Measurements from ENCODE around the gene NDUFAF7. TPM values are rescaled to one million over a fixed set of nuclear protein-coding genes. Genes with fewer than 3 reads are reported as not detected.
"Not testable (repeated sequence)": the region's sequence is repeated elsewhere in the genome, so short reads cannot be mapped to it uniquely, and the experiment has no call there.

Gene NDUFAF7
- total RNA-seq, 1 experiment from 2014 or later, result 103 TPM

DNA sequence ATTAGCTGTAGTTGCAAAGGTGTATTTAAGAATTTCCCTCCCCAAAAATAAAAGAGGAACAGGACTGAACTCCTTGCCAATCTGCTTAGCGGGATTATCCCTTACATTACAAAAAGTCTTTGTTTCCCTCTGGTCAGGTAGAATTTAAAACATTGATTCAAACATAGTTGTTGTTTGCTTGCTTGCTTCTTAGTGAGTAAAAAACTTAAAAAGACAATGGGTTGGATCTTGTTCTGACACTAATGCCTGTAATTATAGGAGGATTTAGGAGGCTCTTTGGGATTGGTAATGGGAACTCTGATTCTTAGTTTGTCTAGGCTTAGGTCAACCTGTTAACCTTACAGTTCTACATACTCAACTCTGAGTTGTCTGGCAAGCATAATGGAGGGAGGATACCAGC, 38.9 kb upstream of the NDUFAF7 start:
- Histone ChIP-seq H4K8ac (replicated peaks; ENCODE audit: insufficient read length, low read depth, low read length) (no peak overlapping the region), H3K4ac (ENCODE audit: low read depth, low read length) (no peak overlapping the region), H3K79me2 (ENCODE audit: insufficient read depth, low read length) (peaks cover 2% of the 10 kb centered on the region; the same call in 1 of the 2 replicates), H3K27me3 (ENCODE audit: insufficient read depth, low read length) (no peaks in the 10 kb centered on the region), H3K4me2 (ENCODE audit: insufficient read depth, insufficient read length, low read length) (no peak overlapping the region), H2BK20ac (ENCODE audit: low read depth, low read length, poor library complexity, severe bottlenecking) (no peak overlapping the region), H3K56ac (ENCODE audit: insufficient read length, low read depth, low read length) (no peak overlapping the region), H2AK5ac (ENCODE audit: insufficient read length, low read length) (no peak overlapping the region), H2BK12ac (ENCODE audit: insufficient read length, low read depth, low read length) (no peak overlapping the region), H2BK5ac (ENCODE audit: insufficient read length, low read length) (no peak overlapping the region), H3K23ac (ENCODE audit: insufficient read length, low read depth, low read length) (no peak overlapping the region), H3K23me2 (ENCODE audit: insufficient read length, low read depth, low read length, poor library complexity, severe bottlenecking) (no peaks in the 10 kb centered on the region), H3T11ph (ENCODE audit: low read length) (no peak overlapping the region), H4K20me1 (ENCODE audit: control insufficient read depth, insufficient read depth, insufficient read length) (no peaks in the 10 kb centered on the region), H3K9ac (ENCODE audit: extremely low read depth, insufficient read length, low read length) (no peak overlapping the region), H3K18ac (ENCODE audit: insufficient read length, low read depth, low read length) (no peak overlapping the region), H2AFZ (ENCODE audit: low read length) (no peak overlapping the region), H3K9me3 (ENCODE audit: control insufficient read depth, low read depth, low read length) (no peaks in the 10 kb centered on the region), H3K79me1 (ENCODE audit: insufficient read depth, low read depth, low read length, poor library complexity, severe bottlenecking) (no peaks in the 10 kb centered on the region), H3K14ac (ENCODE audit: insufficient read depth, low read length) (no peak overlapping the region), H2BK120ac (ENCODE audit: low read depth, low read length, poor library complexity, severe bottlenecking) (no peak overlapping the region), H4K5ac (ENCODE audit: insufficient read length, low read depth, low read length) (no peak overlapping the region), H3K4me1 (ENCODE audit: insufficient read depth, low read length) (peaks cover 12% of the 10 kb centered on the region; the same call in 1 of the 2 replicates), H2BK15ac (ENCODE audit: low read depth, low read length) (no peak overlapping the region), H4K91ac (ENCODE audit: insufficient read length, low read depth, low read length) (no peak overlapping the region), H3K27ac (ENCODE audit: insufficient read length, low read depth, low read length) (no peak overlapping the region)
- Mint-ChIP-seq H3K36me3 (ENCODE audit: insufficient read depth in 1 of 3, low read depth in 3 of 3) (peaks cover 0 to 5% (median 0%) of the 10 kb centered on the region in 3 experiments; a peak in 2 of 7 replicates), H3K27ac (peak overlapping the region; percentile 43 to 98 (median 90); a peak in 6 of 7 replicates), H3K4me1 (peaks cover 52 to 58% of the 10 kb centered on the region in 2 experiments), H3K9me3 (no peaks in the 10 kb centered on the region), H3K4me3 (no peak overlapping the region), H3K27me3 (ENCODE audit: low read depth) (no peaks in the 10 kb centered on the region)
- TF ChIP-seq, protein P1, sequence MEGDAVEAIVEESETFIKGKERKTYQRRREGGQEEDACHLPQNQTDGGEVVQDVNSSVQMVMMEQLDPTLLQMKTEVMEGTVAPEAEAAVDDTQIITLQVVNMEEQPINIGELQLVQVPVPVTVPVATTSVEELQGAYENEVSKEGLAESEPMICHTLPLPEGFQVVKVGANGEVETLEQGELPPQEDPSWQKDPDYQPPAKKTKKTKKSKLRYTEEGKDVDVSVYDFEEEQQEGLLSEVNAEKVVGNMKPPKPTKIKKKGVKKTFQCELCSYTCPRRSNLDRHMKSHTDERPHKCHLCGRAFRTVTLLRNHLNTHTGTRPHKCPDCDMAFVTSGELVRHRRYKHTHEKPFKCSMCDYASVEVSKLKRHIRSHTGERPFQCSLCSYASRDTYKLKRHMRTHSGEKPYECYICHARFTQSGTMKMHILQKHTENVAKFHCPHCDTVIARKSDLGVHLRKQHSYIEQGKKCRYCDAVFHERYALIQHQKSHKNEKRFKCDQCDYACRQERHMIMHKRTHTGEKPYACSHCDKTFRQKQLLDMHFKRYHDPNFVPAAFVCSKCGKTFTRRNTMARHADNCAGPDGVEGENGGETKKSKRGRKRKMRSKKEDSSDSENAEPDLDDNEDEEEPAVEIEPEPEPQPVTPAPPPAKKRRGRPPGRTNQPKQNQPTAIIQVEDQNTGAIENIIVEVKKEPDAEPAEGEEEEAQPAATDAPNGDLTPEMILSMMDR (conservative IDR thresholded peaks at IDR 0.05), result no peak
- DNase-seq, result no peak
- no CpG with 5 or more reads among the region's 1 CpG for WGBS (ENCODE audit: extremely low coverage, insufficient read length, low lambda C conversion rate)

DNA sequence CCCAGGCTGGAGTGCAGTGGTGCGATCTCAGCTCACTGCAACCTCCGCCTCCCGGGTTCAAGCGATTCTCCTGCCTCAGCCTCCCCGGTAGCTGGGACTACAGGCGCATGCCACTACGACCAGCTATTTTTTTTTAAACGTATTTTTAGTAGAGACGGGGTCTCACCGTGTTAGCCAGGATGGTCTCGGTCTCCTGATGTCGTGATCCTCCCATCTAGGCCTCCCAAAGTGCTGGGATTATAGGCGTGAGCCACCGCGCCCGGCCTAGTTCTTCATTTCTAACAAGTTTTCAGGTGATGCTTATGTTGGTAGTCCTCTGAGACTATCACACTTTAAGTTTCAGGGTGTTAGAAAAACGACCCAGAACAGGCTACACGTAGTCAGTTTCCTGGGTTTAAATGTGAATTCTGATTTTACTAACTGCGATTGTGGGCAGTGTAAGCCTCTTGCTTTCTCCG, 35.6 kb upstream of the NDUFAF7 start:
- H2BK15ac ChIP-seq (ENCODE audit: low read depth, low read length); H3K27ac ChIP-seq (ENCODE audit: insufficient read length, low read depth, low read length); H3K27me3 ChIP-seq (ENCODE audit: insufficient read depth, low read length); H3K4ac ChIP-seq (ENCODE audit: low read depth, low read length); H3K9me3 Mint-ChIP-seq; H4K91ac ChIP-seq (ENCODE audit: insufficient read length, low read depth, low read length); H2BK5ac ChIP-seq (ENCODE audit: insufficient read length, low read length); H2BK20ac ChIP-seq (ENCODE audit: low read depth, low read length, poor library complexity, severe bottlenecking); H3K79me2 ChIP-seq (ENCODE audit: insufficient read depth, low read length); H3K56ac ChIP-seq (ENCODE audit: insufficient read length, low read depth, low read length); H3K27me3 Mint-ChIP-seq (ENCODE audit: low read depth); DNase-seq; H3K18ac ChIP-seq (ENCODE audit: insufficient read length, low read depth, low read length); H3K9me3 ChIP-seq (ENCODE audit: control insufficient read depth, low read depth, low read length); H3T11ph ChIP-seq (ENCODE audit: low read length); H3K23me2 ChIP-seq (ENCODE audit: insufficient read length, low read depth, low read length, poor library complexity, severe bottlenecking); H3K14ac ChIP-seq (ENCODE audit: insufficient read depth, low read length); H4K20me1 ChIP-seq (ENCODE audit: control insufficient read depth, insufficient read depth, insufficient read length); H2BK120ac ChIP-seq (ENCODE audit: low read depth, low read length, poor library complexity, severe bottlenecking); H3K4me1 ChIP-seq (ENCODE audit: insufficient read depth, low read length); H3K79me1 ChIP-seq (ENCODE audit: insufficient read depth, low read depth, low read length, poor library complexity, severe bottlenecking); H3K23ac ChIP-seq (ENCODE audit: insufficient read length, low read depth, low read length); H2BK12ac ChIP-seq (ENCODE audit: insufficient read length, low read depth, low read length); H4K5ac ChIP-seq (ENCODE audit: insufficient read length, low read depth, low read length); H2AFZ ChIP-seq (ENCODE audit: low read length); H4K8ac ChIP-seq (replicated peaks; ENCODE audit: insufficient read length, low read depth, low read length); H2AK5ac ChIP-seq (ENCODE audit: insufficient read length, low read length): not testable (repeated sequence)
- H3K4me1 Mint-ChIP-seq, result peaks cover 47 to 52% of the 10 kb centered on the region in 2 experiments
- no CpG with 5 or more reads among the region's 20 CpGs for whole genome bisulfite sequencing (ENCODE audit: extremely low coverage, insufficient read length, low lambda C conversion rate)
- peaks cover 1 to 10% (median 9%) of the 10 kb centered on the region in 3 experiments; a peak in 5 of 7 replicates for H3K36me3 Mint-ChIP-seq (ENCODE audit: insufficient read depth in 1 of 3, low read depth in 3 of 3)
- peak overlapping the region; percentile 73 to 94 (median 85); a peak in 3 of 7 replicates for H3K27ac Mint-ChIP-seq
- peak overlapping the region in 1 of 2 experiments; percentile 82; a peak in 2 of 5 replicates for H3K4me3 Mint-ChIP-seq
- H3K9ac ChIP-seq (ENCODE audit: extremely low read depth, insufficient read length, low read length), result peak overlapping the region; percentile 56
- H3K4me2 ChIP-seq (ENCODE audit: insufficient read depth, insufficient read length, low read length), result peak overlapping the region; percentile 52

Measured in H9 (cell line).